A673 (cell line): ENCODE measurements around the gene P4HB. TPM values are rescaled to one million over a fixed set of nuclear protein-coding genes. Genes with fewer than 3 reads are reported as not detected.
"Not testable (repeated sequence)": the region's sequence is repeated elsewhere in the genome, so short reads cannot be mapped to it uniquely, and the experiment has no call there.

Experiments used
- BruUV-seq: library from RNA; stranded (reverse); fragments of 400-500 nt; replicated peaks from 2 replicates; lab custom pipeline; 2021; lab: Mats Ljungman, UMichigan
- CTCF ChIA-PET: fragments of 300-600 bp; sonication (Branson Sonifier 250); formaldehyde crosslinking; loops from one replicate; lab custom pipeline; 2022; ENCODE audit warnings: antibody characterized with exemption; lab: Charles Lee
- POLR2A ChIA-PET: fragments of 300-600 bp; sonication (Branson Sonifier 250); formaldehyde crosslinking; loops from one replicate; lab custom pipeline; 2022; ENCODE audit warnings: antibody characterized with exemption; ENCODE audit not compliant: low non-redundant PET; lab: Charles Lee
- DNase-seq: peaks from one replicate; pipeline ENCODE4 v3.0.0-alpha.2; 2015; ENCODE audit warnings: low spot score
- H3K27ac ChIP-seq: fragments of 200-600 bp; sonication (generic); 2 replicates; pipeline ENCODE4 v1.5.1; 2016; ENCODE audit warnings: mixed run types, low read depth, mild to moderate bottlenecking, mixed read lengths, antibody characterized with exemption, low read length; ENCODE audit not compliant: poor library complexity, severe bottlenecking
- H3K27me3 ChIP-seq: fragments of 200-600 bp; sonication (generic); replicated peaks from 2 replicates; pipeline ENCODE4 v1.6.1; 2017; ENCODE audit warnings: mixed run types, low read depth, mild to moderate bottlenecking, mixed read lengths, antibody characterized with exemption, low read length; ENCODE audit not compliant: insufficient read depth, poor library complexity
- H3K36me3 ChIP-seq: fragments of 200-600 bp; sonication (generic); 2 replicates; pipeline ENCODE4 v1.6.1; 2016; ENCODE audit warnings: mixed run types, mild to moderate bottlenecking, mixed read lengths, antibody characterized with exemption, low read length; ENCODE audit not compliant: insufficient read depth, poor library complexity, severe bottlenecking
- H3K4me1 ChIP-seq: fragments of 200-600 bp; sonication (generic); 2 replicates; pipeline ENCODE4 v1.6.1; 2017; ENCODE audit warnings: mixed run types, mild to moderate bottlenecking, mixed read lengths, antibody characterized with exemption, low read length; ENCODE audit not compliant: insufficient read depth, poor library complexity, severe bottlenecking
- H3K4me3 ChIP-seq: fragments of 200-600 bp; sonication (generic); 2 replicates; pipeline ENCODE4 v1.5.1; 2016; ENCODE audit warnings: low read depth, mixed run types, mild to moderate bottlenecking, mixed read lengths, low read length; ENCODE audit not compliant: poor library complexity, severe bottlenecking
- H3K9me3 ChIP-seq: fragments of 200-600 bp; sonication (generic); 2 replicates; pipeline ENCODE4 v1.6.1; 2016; ENCODE audit warnings: mixed run types, low read depth, mild to moderate bottlenecking, mixed read lengths, antibody characterized with exemption, low read length; ENCODE audit not compliant: poor library complexity, severe bottlenecking
- CTCF ChIP-seq: fragments of 300-800, 200-600 bp; sonication (generic); conservative IDR thresholded peaks from 2 replicates; pipeline ENCODE4 v1.5.1; 2017; ENCODE audit warnings: low read depth, mild to moderate bottlenecking, antibody characterized with exemption, low read length, moderate library complexity, mixed read lengths
- EZH2 ChIP-seq: fragments of 200-600 bp; sonication (generic); IDR thresholded peaks from 2 replicates; pipeline ENCODE4 v1.6.1; 2017; ENCODE audit warnings: borderline replicate concordance, low read depth, mild to moderate bottlenecking, mixed read lengths, antibody characterized with exemption, low read length; ENCODE audit not compliant: poor library complexity, severe bottlenecking
- intact Hi-C: fragments of 100-400 bp; cut with micrococcal nuclease; formaldehyde crosslinking; loops from one replicate; pipeline ENCODE4 v1.10.0; 2022; ENCODE audit not compliant: unreplicated experiment
- total RNA-seq: library from RNA; stranded (reverse); gene quantifications from 2 replicates; pipeline ENCODE4 v1.2.3, GENCODE V29; 2021

Gene P4HB
- total RNA-seq, 1 experiment from 2014 or later: 503 TPM

- H3K27ac ChIP-seq: no peak overlapping the region
- no peak overlapping the region for H3K4me3 ChIP-seq
- H3K27me3 ChIP-seq: no peaks in the 10 kb centered on the region
- POLR2A ChIA-PET: no interaction called here
- no TSS peak for BruUV-seq
- TF ChIP-seq EZH2 (no peak), CTCF (no peak)
- CTCF ChIA-PET: no interaction called here
- H3K4me1 ChIP-seq: no peaks in the 10 kb centered on the region
- peaks cover 42% of the 10 kb centered on the region for H3K36me3 ChIP-seq
- intact Hi-C loops: no loop called here
- DNase-seq: no peak
- H3K9me3 ChIP-seq: no peaks in the 10 kb centered on the region
These were observed 18.5 kb downstream of the P4HB start for GRCh38 chr17:81841866-81842265.

- no TSS peak for BruUV-seq
- ChIA-PET CTCF (no interaction called here), POLR2A (interaction anchor here (0.7 kb wide), 1 partner anchor 182 kb away, joined by 3 read pairs; the partner anchor contains the start of gene LRRC45)
- Histone ChIP-seq H3K9me3 (no peaks in the 10 kb centered on the region), H3K27ac (no peak overlapping the region), H3K27me3 (no peaks in the 10 kb centered on the region), H3K4me1 (no peaks in the 10 kb centered on the region), H3K36me3 (peaks cover 34% of the 10 kb centered on the region), H3K4me3 (no peak overlapping the region)
- TF ChIP-seq CTCF: no peak
- no peak for TF ChIP-seq EZH2
- no peak for DNase-seq
- intact Hi-C loops: no loop called here
These were observed 19.2 kb downstream of the P4HB start for GRCh38 chr17:81840826-81841778.

GRCh38 chr17:81840059-81840458 is 20.3 kb downstream of the P4HB start:
- H3K27me3 ChIP-seq, H3K27ac ChIP-seq, H3K9me3 ChIP-seq, DNase-seq, H3K4me3 ChIP-seq, H3K4me1 ChIP-seq, intact Hi-C loops, CTCF ChIA-PET, BruUV-seq: not testable (repeated sequence)
- POLR2A ChIA-PET: interaction anchor here (0.7 kb wide), 2 partner anchors 11 to 183 kb away, joined by 3 to 5 read pairs; partner anchors contain the start of gene LRRC45
- peaks cover 23% of the 10 kb centered on the region for H3K36me3 ChIP-seq
